ENCODE data around the gene OTULINL.
"Not testable (repeated sequence)": the region's sequence is repeated elsewhere in the genome, so short reads cannot be mapped to it uniquely, and the experiment has no call there.

OTULINL gene

DNA sequence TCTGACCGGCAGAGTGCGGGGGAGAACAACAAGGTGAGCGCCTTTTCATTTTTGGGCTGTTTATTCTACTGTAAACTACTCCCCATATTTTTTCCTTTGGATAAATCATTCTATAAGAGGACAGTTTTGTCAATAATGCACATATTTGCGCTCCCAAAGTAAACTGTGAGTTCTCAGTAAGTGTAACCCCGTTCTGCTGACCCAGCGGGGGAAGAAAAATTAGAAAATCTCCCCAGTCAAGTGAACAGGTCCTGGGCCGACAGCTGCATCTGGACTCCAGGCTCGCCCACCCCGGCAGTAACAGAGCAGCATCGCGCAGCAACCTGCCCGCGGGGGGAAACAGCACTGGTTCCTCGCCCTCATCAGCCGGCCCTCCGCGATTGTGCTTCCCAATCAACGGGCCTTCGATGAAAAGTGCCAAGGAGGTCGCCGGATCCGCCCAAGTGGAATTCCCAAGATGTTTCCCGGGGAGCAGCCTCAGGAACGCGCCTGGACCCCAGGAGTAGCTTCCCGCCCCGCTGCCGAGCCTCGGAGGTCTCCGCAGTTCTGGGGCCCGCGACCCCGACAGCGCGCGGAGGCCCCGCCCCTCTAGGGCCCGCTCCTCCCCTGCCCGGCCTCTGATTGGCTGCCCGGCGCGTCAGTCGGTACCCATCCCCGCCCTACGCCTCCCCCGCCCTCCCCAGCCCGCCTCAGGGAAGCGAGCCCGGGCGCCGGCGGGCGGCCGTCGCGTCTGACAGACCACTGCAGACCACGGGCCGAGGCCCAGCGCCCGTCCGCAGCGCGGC lies at the start of gene OTULINL:
OTULINL (plus strand) TSS at position 687 of the 785 bp plus-strand sequence. CDS start 103 bp downstream, outside the sequence.
- no peak for FAIRE-seq

DNA sequence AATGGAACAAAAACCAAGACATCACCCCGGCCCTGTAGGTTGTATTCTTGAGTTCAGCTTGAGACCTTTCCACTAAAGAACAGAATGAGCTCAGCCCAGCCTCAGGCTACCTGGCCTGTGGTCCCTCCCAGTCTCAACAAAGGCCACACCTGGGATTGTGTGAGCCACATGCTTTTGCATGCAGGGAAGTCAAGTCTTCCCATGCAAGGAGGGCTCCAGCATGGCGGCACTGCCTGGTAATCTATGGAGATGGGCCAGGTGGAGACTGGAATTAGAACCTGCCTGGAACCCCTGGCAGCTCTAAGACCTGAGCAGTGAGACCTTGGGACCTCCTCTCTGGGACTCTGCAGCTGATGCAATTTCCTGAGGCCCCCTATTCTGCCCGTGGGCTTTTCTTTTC lies 49.4 kb upstream of the OTULINL start:
- no peak for FAIRE-seq

DNA sequence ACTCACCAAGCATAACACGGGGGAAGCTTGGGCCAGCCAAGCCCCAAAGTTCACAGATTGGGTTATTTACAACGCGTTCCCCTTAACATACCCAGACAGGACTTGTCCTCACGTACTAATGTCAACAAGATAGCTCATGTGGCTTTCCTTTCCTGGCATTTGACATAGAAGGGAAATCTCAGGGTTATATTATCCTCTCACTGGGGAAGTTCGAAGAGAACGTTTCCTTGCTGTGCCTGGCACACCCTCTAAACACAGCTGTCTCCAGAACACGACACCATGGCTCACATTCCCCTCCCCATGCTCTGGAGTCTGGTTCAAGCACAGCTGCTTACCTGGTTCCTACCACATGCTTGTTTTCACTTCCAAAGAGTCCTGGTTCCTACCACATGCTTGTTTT lies 46.8 kb upstream of the OTULINL start:
- no peak for FAIRE-seq

DNA sequence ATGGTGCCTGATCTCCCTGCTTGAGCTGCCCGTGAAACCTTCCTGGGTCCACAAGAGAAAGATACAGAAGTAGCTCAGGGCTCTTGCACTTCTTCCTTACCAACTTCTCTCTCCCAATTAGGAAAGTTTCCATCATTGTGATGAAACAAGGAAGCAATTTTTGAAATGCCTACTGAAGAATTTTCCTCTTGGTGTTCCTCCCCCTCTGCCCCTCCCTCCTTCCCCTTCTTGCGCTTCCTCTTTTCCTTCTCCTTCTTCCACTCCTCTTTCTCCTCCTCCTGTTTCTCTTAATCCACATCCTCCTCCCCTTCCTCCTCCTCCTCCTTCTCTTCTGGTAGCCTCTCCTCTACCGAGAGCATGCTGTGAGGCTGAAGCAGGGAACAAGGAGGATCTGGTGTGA lies 36.3 kb upstream of the OTULINL start:
- FAIRE-seq: no peak

DNA sequence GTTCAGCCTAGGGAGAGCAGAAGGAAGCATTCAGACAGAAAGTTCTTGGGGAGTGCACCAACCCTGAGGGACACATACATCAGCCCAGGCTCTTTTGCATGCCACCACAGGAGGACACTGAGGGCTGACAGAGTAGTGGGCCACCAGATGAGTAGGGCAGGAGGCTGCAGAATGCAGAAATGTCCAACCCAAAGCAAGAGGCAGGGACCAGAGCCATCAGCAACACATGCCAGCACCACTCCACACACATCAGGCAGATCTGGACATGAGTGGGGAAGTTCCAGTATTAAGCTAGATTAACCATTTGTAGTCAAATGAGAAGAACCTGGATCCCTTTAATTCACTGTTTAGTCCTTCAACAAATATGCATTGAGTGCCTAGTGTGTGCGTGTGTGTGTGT lies 35.7 kb upstream of the OTULINL start:
- no peak for FAIRE-seq

DNA sequence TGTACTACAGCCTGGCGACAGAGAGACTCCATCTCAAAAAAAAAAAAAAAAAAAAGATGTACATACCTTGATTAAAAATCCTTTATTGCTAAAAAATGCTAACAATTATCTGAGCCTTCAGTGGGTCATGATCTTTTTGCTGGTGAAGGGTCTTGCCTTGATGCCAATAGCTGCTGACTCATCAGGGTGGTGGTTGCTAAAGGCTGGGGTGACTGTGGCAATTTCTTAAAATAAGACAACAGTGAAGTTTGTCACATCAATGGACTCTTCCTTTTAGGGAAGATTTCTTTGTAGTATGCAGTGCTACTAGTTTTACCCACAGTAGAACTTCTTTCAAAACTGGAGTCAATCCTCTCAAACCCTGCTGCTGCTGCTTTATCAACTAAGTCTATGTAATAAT lies 33.9 kb upstream of the OTULINL start:
- FAIRE-seq: no peak

DNA sequence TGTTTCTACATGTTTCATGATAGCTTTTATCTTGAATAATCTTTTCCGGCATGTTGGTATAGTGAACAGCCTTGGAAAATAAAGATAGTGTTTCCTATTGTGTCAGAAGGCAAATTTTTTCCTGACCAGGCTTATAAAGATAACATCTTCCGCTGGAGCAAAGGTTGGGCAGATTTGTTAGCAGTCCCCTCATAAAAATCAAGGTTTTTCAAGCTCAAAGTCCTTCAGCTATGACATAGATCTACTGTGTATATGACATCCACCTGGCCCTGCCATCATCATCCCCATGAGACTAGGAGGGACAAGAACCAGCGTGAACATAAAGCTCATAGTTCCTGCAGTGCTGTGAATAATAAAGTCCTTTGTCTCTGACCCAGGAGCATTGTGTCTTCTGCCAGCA lies 30.4 kb upstream of the OTULINL start:
- FAIRE-seq: no peak

DNA sequence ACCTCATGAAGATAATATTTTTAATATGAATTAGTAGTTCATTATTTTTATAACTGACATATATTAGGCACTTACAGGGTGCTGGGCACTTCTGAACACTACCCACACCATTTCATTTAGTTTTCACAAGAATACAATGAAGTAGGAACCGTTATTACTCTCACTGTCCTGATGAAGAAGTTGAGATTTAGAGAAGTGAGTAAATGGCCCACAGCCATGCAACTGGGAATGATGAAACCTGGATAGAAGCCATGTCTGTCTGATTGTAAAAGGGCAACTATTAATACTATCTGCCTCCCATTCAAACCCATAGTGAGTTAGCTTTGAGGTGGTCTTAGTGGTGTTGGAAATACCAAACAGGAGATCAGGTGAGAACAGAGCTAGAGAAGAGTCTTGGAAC lies 29.6 kb upstream of the OTULINL start:
- no peak for FAIRE-seq

DNA sequence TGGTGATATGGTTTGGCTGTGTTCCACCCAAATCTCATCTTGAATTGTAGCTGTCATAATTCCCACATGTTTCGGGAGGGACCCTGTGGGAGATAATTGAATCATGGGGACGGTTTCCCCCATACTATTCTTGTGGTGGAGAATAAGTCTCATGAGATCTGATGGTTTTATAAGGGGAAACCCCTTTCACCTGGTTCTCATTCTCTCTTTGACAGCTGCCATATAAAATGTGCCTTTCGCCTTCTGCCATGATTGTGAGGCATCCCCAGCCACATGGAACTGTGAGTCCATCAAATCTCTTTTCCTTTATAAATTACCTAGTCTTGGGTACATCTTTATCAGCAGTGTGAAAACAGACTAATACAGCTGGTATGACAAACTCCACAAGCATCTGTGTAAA lies 27.3 kb upstream of the OTULINL start:
- not testable (repeated sequence) for FAIRE-seq

DNA sequence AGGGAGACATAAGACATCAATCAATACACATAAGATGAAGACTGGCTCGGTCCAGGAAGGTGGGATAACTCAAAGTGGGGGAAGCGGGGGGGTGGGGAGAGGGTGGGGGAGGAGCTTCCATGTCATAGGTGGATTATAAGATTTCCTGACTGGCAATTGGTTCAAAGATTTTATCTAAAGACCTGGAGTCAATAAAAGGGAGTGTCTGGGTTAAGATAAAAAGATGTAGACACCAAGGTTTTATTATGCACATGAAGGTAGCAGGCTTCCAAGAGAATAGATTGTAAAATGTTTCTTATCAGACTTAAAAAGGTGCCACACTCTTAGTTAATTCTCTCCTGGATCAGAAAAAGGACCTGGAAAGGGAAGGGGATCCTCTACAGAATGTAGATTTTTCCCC lies 25.6 kb upstream of the OTULINL start:
- no peak for FAIRE-seq

DNA sequence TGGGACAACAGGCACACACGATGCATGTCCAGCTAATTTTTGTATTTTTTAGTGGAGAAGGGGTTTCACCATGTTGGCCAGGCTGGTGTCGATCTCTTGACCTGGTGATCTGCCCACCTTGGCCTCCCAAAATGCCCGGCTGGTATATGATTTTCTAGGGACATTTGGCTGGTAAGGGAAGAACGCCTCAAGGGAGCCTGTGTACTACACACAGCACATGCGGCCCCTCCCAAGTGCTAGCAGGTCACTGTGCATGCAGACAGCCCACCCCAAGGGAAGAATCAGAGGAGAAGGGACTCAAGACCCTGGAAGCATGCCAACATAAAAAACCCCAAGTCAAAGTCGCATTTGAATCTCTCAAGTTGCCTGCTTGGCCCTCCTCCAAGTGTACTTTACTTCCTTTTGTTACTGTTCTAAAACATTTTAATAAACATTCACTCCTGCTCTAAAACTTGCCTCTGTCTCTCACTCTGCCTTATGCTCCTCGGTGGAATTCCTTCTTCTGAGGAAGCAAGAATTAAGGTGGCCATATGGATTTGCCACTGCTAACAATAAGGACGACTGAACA lies 24.3 kb upstream of the OTULINL start:
- no peak for FAIRE-seq

DNA sequence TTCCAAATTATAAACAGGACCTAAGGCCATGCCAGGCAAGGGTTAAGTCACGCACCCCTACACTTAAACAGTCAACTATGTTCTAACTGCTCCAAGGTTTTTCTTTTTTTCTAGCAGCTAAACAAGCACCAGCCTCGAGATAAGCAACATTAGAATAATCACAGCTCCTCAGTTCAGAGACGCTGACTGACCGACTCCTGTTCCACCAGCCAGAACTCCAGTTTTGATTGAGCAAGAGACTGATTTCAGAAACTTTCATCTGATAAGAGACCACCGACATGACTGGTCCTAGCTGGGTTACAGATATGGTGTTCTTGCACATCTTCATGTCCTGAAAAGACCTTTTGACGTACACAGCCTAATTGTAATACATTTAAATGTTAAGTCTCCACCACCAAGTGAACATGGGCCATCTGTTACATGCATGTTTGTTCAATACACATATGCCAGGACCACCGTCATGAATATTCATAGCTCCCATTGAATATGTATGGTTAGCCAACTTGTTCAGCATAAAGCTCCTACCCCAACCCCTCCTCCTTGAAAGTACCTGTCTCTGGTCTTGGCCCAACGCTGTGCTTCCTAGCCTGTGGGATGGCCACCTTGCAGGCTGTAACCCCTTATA lies 23.7 kb upstream of the OTULINL start:
- no peak for FAIRE-seq

DNA sequence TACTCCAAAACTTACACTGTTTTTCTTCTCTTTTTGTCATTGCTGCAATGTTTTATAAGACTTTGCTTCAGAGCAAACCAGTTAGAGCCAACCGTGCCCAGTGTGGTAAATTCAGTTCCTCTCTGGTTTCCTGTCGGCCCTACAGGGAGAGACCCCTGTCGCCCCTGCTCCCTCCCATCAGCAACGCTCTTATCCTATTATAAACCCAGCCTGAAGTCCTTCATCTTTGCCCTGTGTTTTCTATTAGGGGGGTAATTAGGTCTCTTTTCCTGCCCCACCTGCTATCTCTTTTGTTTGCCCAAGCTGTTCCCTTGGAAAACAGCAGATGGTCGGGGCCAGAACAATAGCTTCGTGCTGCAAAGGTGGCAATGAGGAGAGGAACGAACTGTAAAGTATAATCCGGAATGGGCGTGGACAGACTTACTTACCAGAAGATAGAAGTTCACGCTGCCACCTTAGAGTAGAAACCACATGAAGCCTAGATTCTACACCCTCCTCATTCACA lies 21.4 kb upstream of the OTULINL start:
- no peak for FAIRE-seq

DNA sequence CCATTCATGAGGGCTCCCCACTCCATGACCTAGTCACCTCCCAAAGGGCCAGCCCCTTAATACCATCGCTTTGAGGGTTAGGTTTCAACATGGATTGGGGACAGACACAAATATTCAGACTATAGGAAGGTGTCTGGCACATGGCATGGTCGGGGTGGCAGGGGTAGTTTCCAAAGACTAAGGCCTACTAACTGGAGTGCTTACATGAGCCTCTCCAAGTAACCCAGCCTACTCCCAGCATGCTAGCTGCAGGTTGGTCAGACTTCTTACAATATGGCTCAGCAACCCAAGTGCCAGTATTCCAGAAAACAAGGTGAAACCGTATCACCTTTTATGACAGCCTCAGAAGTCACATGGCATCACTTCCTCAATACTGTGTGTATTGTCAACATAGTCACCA lies 19.9 kb upstream of the OTULINL start:
- FAIRE-seq: no peak

DNA sequence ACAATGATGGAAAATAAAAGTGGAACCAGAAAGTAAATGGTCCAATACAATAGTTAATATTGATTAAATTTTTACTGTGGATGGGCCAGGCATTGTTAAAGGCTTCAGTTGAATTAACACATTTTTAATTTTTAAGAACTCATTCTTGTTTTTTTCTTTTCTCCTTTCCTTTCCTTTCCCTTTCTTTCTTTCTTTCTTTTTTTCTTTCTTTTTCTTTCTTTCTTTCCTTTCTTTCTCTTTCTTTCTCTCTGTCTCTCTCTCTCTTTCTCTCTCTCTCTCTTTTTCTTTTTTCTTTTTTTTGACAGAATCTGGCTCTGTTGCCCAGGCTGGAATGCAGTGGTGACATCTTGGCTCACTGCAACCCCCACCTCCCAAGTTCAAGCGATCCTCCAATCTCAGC lies 13.3 kb upstream of the OTULINL start:
- FAIRE-seq: no peak

DNA sequence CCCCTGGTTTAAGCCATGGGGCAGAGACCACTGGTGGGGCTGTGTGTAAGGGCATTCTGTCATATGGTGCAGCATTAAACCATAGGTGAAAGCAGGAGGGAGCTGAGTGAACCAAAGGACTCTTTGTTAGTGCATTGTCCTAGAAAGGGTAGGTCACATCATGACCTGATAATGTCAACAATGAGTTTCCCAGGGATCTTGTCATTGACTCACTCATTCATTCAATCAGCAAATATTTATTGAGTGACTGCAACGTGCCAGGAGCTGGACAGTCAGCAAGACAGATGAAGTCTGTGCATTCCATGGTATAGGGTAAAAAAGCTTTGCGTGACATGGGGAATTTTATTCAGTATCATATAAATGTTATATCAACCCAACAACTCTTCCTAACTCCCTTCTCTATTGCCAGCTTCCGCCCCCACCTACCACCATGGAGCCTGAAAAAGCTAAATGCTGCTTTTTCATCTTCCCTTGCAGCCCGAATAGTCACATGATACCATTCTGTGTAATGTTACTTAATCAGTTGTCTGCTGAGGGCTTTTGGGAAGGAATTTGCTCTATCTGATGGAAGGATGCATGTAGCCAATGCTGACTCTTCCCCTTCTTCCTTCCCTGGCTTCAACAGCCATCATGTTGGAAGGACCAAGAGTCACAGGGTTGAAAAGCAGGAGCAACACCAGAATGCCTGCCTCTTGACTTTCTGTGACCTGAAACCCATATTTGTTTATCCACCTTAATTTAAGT lies 11.5 kb upstream of the OTULINL start:
- no peak for FAIRE-seq

DNA sequence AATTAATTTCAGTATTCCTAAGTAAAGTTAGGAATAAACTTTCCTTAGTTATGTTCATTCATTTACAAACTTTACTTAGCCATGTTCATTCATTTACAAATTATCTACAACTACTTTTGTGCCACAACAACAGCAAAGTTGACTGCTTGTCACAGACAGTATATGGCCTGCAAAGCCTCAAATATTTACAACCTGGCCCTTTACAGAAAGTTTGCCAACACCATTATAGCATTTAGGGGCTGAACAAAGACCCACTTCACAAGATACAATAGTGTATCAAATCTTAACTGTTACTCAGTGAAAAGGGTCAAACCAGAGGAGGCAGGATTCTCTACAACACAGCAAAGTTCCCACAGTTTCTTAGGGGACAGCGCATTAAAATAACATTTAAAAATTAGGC lies 9.7 kb upstream of the OTULINL start:
- FAIRE-seq: no peak

DNA sequence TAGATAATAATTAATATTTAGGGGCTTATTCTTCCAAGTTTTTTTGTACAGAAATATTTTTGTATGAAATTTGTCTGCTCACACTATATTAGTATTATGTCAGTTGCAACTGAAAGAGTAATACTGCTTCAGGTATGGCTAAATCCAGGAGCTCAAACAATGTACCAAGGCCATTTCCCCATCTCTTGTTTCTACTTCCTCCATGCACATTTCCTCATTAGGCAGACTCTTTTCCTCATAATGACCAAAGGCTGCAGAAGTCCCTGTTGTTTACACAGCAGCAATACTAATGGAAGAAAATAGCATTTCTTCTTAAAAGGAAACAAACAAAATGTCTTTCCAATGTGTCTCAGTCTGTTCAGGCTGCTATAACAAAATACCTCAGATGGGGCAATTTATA lies 9.2 kb upstream of the OTULINL start:
- FAIRE-seq: no peak

DNA sequence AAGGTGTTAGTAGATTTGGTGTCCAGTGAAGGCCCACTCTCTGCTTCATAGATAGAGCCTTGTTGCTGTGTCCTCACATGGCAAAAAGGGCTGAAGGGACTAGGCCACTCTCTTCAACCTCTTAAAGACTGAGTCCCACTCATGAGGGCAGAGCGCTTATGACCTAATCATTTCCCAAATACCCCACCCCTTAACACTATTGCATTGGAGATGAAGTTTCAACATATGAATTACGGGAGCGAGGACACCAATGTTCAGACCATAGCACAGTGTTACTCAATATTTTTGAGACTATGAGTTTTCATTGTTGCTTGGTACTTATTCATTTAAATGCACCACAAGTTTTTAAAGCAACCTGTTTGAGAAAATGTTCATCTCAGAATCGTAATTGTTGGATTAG lies 8.8 kb upstream of the OTULINL start:
- no peak for FAIRE-seq

DNA sequence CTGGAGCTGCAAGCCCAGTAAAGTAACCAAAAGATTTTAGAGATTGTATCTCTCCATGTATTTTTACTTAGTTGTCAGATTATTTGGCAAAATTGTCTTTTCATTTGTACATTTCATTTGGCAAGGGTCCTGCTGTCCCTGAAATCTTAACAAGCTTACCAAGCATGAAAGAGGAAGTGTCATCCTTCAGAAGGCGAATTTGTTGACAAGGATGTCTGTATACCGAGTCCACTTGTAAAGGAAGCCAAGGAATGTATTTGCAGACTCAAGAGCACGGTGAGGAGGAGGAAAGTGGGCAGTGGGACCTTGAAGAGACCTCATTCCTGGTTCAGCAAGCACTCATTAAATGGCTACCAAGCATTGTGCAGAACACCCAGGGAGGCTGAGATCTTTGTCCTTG lies 7.5 kb upstream of the OTULINL start:
- no peak for FAIRE-seq

DNA sequence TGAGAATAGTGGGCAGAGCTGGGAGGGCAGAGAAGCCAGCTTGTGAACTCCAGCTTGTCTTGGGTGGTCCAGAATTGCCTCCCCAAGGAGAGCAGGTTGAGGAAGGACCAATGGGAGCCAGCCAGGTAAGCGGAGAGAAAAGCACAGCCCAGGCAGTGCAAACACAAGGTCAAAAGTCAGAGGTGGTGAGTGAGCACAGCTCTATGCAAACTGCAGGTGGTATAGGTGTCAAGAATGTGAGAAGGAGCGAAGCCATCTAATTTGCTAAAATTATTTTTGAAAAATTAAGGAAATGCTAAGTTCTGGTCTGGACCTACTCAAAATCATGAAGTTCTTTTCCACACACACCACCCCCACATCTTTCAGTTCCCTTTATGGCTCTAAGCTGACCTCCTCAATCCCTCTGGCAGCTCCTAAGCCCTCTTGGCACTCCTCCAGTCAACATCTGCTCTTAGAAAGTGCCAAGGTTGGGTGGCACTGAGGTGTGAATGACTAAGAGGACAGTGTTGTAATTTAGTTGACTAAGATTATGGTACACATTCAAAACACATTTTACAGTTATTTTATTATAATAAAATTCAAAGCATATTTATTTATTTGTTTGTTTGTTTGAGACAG lies 6.6 kb upstream of the OTULINL start:
- FAIRE-seq: no peak

DNA sequence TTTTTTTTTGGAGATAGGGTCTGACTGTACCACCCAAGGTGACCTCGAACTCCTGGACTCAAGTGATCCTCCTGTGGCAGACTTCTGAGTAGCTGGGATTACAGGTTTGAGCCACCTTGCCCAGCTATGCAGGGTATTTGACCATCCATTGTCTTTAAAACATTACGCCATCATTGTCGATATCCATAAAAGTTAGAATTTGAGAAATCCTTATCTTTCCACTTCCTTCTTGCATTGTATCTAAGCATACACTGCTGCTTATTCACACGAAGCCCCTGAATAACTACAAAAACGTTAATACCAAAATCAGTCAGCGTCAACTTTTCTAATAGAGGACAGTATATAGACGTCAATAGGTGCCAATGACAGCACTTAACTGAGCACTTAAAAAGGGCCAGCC lies 5.4 kb upstream of the OTULINL start:
- FAIRE-seq: no peak
